ENCODE data around the gene ENPP1.
"Not testable (repeated sequence)": the region's sequence is repeated elsewhere in the genome, so short reads cannot be mapped to it uniquely, and the experiment has no call there.

DNA sequence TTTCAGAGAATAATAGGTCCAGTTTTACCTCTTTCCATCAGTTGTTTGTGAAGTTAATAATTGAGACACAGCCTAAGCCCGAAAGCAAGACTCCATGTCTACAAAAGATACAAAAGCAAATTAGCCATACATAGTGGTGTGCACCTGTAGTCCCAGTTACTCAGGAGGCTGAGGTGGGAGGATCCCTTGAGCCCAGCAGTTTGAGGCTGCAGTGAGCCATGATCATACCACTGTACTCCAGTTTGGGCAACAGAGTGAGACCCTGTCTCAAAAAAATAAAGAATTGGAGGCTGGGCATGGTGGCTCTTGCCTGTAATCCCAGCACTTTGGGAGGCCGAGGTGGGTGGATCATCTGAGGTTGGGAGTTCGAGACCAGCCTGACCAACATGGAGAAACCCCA, 101.0 kb downstream of the ENPP1 start:
- TF ChIP-seq, protein P1, sequence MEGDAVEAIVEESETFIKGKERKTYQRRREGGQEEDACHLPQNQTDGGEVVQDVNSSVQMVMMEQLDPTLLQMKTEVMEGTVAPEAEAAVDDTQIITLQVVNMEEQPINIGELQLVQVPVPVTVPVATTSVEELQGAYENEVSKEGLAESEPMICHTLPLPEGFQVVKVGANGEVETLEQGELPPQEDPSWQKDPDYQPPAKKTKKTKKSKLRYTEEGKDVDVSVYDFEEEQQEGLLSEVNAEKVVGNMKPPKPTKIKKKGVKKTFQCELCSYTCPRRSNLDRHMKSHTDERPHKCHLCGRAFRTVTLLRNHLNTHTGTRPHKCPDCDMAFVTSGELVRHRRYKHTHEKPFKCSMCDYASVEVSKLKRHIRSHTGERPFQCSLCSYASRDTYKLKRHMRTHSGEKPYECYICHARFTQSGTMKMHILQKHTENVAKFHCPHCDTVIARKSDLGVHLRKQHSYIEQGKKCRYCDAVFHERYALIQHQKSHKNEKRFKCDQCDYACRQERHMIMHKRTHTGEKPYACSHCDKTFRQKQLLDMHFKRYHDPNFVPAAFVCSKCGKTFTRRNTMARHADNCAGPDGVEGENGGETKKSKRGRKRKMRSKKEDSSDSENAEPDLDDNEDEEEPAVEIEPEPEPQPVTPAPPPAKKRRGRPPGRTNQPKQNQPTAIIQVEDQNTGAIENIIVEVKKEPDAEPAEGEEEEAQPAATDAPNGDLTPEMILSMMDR (IDR thresholded peaks at IDR 0.05), result not testable (repeated sequence)
- TF ChIP-seq POLR2AphosphoS5, EP300 (IDR thresholded peaks at IDR 0.05): not testable (repeated sequence)

Measured in esophagus muscularis mucosa (tissue), 4 donors.